NCI-H82 treated with DMSO at 0.1 percent for 48 hours (cell line): ENCODE results near the gene TSPAN2.
"Not testable (repeated sequence)": the region's sequence is repeated elsewhere in the genome, so short reads cannot be mapped to it uniquely, and the experiment has no call there.

Experiments used
- DNase-seq: peaks from one replicate; lab custom pipeline; 2025; ENCODE audit not compliant: unreplicated experiment; lab: John Stamatoyannopoulos, UW

Gene TSPAN2

DNA sequence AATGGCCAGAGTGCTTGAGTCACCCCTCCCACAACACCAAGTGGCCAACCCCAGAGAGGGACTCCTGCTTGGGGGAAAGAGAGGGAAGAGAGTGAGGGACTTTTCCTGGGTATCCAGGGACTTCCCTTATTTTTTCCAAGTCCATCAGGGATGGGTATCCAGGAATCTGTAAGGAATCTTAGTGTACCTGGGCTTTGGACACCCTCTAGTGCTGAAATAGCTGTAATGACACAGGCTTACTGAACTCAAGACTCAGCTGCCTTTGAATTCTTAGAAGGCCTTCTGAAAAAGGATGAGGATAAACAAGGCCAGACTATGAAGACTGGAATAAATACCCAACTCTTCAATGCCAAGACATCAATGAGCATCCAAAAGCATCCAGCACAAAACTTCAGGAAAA, 47.6 kb downstream of the TSPAN2 start:
- DNase-seq: peak; percentile 5

DNA sequence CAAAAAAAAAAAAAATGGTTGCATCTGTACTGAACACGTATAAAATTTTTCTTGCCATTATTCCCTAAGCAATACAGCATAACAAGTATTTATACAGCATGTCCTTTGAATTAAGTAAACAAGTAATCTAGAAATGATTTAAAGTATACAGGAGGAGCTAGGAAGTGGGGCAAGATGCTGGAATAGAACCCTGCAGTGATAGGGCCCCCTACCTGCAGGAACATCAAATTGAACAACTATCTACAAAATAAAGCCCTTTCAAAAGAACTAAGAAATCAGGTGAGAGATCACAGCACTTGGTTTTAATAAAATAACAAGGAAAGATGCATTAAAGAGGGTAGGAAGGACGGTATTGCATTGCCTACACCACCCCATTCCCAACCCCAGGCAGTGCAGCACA, 48.8 kb downstream of the TSPAN2 start:
- DNase-seq: no peak

DNA sequence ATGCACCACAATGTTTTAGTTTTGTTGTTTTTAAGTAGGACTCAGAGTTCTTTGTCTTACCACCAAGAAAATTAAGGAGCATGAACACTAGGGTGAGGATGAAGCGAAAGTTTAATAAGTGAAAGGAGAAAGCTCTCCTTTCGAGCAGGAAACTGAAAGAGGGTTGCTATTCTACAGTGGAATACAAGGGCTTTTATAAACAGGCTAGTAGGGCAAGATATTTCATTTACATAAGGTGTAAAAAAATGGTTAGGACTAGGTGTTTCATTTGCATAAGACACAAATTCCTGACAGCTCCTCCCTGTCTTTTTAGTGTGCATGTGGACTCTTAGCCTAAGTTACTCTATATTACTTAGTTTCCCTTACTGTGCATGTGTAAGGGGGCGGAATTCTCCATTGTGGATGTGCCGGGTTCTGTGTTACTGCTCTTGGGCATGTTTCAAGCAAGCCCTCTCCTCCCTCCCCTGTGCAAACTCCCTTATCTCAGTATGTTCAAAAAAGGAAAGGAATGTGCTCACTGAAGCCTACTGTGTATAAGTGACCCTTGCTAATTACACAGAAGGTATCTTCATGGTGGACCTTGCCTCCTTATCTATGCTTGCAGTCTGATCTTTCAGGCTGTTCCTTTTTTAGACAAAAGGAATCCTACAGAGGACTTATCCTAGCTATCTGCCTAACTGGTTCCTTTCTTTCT, 52.3 kb downstream of the TSPAN2 start:
- DNase-seq: no peak

DNA sequence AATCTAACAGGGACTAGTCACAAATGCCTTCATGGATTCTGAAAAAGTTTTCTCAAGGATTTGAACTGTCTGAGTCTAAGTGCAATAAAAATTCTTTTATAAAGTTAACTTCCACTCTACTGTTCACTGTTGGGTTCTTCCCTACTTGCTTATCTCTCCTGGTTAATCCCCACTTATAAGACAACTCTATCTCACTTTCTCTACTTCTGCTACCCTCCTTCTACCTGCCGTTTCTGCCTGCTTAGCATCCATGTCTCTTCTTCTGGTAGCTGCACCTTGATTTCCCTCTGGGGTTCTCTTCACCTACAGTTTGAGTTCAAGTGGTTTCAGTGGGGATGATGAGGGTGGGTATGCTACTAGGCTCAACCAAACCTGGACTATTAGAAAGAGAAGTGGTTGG, 53.7 kb downstream of the TSPAN2 start:
- DNase-seq: no peak

DNA sequence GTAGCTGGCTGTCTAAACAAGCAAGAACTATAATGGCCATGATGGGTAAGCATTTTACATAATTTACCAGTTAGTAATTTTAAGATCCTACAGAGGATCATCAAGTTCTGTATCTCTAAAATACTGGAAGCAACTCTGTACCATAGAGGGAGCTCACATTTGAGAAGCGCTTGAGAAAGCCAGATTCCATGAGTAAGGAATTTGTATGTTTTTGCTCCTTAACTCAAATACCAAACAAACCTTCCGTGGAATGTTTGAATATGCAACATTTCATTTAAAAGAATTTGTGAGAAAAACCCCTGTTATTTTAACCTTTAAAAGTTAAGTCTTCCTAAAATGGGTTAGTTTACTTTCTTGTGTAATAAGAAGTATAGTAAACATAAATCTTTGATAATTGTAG, 57.7 kb downstream of the TSPAN2 start:
- DNase-seq: no peak

DNA sequence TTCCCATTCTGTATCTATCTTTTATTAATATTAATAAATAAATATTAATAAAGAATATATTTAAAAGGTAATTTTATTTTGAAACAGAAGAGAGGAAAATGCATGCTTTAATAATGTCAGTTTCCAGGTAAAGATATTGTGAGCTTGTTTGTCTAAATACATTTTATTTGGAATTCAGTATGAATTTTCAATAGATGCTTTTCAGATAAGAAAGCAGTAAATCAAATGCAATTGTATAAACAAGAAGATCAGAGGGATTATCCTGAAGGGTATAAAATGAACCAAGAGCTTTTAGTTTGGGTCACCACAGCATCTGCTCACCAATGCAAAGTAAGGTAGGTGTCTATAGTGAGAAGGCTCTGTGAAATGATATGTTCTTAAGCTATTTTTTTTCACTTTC, 59.8 kb downstream of the TSPAN2 start, which contains the start of gene TSHB:
Gene TSHB, plus strand, starts transcription at position 301 of the 400 bp plus-strand sequence. CDS start 3,537 bp downstream, outside the sequence.
- no peak for DNase-seq

DNA sequence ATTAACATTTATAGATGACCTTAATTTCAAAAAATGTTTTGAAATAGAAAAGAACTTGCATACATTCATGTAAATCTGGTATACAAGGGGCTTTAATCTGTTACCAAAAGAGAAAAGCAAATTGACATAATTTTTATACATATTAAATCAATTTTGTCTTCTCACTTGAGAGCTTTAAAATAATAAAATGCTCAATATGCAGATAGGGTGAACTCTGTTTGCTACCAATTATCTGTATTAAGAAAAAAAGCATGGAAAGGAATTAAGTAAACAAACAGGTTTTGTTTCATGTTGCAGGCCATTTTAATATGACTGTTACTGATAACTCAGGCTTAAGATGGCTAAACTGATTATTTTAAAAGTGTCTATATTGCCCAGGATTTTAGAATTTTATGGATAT, 65.7 kb downstream of the TSPAN2 start:
- no peak for DNase-seq

DNA sequence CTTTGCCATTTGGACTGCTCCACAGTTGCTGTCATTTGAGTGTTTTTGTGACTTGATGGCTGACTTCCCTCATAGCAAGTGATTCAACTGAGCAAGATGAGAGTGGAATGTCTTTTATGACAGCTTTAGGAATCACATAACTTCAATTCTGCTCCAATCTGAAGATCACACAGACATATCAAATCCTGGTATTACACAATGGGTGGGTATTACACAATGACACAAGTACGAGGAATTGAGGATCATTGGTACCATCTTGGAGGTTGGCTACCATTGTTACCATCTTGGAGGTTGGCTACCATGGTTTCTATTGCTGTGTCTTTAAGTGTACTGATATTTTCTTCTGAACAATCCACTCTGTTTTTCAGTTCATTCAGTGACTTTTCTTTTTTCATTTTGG, 68.2 kb downstream of the TSPAN2 start:
- no peak for DNase-seq

DNA sequence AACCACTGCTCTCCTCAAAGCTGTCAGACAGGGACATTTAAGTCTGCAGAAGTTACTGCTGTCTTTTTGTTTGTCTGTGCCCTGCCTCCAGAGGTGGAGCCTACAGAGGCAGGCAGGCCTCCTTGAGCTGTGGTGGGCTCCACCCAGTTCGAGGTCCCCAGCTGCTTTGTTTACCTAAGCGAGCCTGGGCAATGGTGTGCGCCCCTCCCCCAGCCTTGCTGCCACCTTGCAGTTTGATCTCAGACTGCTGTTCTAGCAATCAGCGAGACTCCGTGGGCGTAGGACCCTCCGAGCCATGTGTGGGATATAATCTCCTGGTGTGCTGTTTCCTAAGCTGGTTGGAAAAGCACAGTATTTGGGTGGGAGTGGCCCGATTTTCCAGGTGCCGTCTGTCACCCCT, 69.8 kb downstream of the TSPAN2 start:
- not testable (repeated sequence) for DNase-seq

DNA sequence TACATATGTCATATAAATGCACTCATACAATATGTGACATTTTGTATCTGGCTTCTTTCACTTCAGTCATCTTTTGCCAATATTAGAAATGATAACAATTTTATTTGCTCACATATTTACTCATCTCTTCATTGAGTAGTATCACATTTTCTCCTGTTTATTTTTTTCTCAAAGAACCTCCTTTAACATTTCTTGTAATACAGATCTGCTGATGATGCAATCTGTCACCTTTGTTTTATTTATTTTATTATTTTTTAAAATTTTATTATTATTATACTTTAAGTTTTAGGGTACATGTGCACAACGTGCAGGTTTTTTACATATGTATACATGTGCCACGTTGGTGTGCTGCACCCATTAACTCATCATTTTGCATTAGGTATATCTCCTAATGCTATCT, 75.5 kb downstream of the TSPAN2 start:
- DNase-seq: no peak

DNA sequence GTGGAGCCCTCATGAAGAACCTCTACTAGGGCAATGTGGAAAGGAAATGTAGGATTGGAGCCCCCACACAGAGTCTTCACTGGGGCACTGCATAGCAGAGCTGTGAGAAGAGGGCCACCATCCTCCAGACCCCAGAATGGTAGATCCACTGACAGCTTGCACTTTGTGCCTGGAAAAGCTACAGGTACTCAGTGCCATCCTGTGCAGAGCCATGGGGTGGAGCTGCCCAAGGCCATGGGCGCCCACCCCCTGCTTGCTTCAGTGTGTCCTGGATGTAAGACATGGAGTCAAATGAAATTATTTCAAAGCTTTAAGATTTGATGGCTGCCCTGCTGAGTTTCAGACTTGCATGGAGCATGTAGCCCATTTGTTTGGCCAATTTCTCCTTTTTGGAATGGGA, 76.9 kb downstream of the TSPAN2 start:
- DNase-seq: no peak

DNA sequence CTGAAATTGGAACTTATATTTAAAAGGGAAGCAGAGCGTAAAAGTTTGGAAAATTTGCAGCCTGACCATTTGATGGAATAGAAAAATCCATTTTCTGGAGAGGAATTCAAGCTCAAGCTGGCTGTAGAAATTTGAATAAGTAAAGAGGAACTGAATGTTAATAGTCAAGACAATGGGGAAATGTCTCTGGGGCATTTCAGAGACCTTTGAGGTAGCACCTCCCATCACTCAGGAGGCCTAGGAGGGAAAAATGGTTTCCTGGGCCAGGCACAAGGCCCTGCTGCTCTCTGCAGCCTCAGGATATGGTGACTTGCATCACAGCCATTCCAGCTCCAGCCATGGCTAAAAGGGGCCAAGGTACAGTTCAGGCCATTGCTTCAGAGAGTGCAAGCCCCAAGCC, 77.3 kb downstream of the TSPAN2 start:
- DNase-seq: no peak

DNA sequence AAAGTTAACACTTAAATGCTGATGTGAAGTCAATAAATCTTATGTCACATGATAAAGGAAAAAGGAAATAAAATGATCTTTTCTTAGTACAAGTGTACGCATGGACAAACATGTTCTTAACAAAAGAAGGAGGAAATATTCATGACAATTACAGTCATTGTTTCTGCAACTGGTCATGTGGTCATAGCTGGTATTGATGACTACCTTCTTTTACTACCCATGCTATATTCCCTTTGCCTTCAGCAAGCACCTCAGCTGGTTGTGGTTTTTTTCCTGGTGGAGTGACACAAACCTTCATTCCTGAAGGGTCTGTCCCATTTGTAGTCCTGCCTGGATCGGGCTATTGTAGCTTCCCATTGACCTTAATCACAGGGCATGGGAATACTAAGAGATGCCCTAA, 83.1 kb downstream of the TSPAN2 start:
- no peak for DNase-seq
